HG03565 (cell line): ENCODE data around the gene BTN2A1.
"Not testable (repeated sequence)": the region's sequence is repeated elsewhere in the genome, so short reads cannot be mapped to it uniquely, and the experiment has no call there.

Source experiments
- ATAC-seq: cut with Tn5 transposase; IDR thresholded peaks from one replicate; pipeline ENCODE4 v1.9.1; 2021; ENCODE audit warnings: mild to moderate bottlenecking, moderate library complexity; ENCODE audit not compliant: unreplicated experiment

BTN2A1 gene

DNA sequence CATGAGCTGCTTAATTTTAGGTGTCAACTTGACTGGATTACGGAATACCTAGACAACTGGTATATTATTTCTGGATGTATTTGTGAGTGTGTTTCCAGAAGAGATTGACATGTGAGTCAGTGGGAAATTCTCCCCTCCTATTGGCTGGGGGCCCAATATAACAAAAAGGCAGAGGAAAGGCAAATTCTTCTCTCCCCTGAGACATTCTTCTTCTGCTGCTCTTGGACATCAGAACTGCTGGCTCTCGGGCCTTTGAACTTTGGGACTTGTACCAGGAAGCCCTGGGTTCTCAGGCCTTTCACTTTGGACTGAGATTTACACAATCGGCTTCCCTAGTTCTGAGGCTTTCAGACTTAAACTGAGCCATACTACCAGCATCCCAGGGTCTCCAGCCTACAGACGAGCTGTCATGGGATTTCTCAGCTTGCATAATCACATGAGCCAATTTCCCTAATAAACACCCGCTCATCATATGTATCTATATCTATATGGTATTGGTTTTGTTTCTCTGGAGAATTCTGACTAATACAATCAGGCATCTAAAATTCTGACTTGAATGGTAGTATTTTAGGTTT lies 25.0 kb upstream of the BTN2A1 start:
- ATAC-seq: no peak

DNA sequence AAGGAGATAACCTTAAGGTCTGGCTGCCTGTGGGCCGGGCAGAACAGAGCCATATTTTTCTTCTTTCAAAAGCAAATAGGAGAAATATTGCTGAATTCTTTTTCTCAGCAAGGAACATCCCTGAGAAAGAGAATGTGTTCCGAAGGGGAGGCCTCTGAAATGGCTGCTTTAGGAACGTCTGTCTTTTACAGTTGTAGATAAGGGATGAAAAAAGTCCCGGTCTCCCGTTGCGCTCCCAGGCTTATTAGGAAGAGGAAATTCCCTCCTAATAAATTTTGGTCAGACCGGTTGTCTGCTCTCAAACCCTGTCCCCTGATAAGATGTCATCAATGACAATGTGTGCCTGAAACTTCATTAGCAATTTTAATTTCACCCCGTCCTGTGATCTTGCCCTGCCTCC lies 24.1 kb upstream of the BTN2A1 start:
- ATAC-seq: not testable (repeated sequence)

- ATAC-seq: no peak
Measured at GRCh38 chr6:26436018-26436417, 21.7 kb upstream of the BTN2A1 start.

GRCh38 chr6:26437550-26437949 lies 20.2 kb upstream of the BTN2A1 start:
- no peak for ATAC-seq

- no peak for ATAC-seq
Measured at GRCh38 chr6:26438000-26438399, 19.8 kb upstream of the BTN2A1 start.

GRCh38 chr6:26439151-26440125 lies 18.3 kb upstream of the BTN2A1 start:
- ATAC-seq: no peak

DNA sequence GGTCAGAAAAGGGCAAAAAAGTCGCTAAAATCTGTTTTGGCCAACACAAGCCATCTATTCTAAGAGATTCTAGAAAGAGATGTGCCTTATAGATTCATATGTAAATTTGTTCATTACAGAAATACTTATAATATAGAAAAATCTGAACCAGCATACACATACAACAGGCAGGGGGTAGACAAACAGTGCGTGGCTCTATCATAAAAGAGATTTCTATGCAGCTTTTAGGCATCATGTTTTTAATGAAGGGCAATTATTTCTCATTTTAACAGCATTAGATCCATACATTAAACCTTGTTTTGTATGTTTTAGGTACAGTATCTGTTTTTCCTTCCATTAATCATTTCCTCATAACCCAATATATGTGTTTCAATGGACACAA lies 16.8 kb upstream of the BTN2A1 start:
- ATAC-seq: no peak

DNA sequence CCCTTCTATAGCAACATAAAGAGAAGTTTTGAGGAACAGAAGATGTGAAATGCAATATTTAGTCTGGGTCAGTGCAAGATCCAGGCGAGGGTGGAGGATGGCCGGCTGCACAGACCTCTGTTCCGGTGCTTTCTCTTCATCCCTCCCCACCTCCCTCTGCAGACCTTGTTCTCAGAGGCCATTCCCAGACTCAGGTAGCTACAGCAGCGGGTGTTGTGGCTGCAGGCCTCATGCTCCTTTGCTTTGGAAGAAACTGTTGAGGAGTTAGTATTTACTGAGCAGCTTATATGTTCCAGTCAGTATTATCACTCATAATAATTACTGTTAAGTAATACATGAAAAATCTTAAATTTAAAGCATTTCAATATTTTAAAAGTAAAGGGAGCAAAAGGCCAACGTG lies 15.8 kb upstream of the BTN2A1 start:
- no peak for ATAC-seq

DNA sequence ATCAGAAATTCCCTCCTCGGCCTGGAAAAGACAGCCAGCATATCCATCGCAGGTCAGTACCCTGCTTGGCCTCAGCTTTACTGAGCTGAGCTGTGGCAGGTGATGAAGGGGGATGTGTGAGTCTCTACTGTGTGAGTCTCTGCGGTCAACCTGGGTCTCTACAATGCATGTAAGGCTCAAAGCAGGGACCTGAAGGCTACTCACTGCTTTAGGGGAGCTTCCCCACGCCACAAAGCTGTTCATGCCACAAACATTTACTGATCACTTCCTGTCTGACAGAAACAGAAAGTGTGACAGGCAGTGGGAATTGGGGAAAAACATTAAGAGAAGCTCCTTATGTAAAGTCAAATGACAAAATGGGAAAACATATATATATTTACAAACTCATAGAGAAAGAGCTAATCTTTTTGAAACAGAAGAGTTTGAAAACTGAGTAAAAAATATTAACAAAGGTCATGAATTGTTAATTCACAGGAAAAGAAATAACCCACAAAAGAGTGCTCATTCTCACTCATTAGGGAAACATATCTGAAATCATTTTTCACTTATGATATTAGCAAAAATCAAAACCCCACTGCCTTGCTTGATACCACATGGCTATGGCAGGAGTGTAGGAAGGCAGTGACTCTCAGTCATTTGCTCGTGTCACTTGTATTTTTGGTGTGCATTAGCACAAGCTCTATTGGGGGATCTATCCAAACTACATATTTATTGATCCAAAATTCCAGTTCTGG lies 11.7 kb upstream of the BTN2A1 start:
- peak; percentile 79 for ATAC-seq

- ATAC-seq: no peak
Measured at GRCh38 chr6:26447257-26447656, 10.5 kb upstream of the BTN2A1 start.

DNA sequence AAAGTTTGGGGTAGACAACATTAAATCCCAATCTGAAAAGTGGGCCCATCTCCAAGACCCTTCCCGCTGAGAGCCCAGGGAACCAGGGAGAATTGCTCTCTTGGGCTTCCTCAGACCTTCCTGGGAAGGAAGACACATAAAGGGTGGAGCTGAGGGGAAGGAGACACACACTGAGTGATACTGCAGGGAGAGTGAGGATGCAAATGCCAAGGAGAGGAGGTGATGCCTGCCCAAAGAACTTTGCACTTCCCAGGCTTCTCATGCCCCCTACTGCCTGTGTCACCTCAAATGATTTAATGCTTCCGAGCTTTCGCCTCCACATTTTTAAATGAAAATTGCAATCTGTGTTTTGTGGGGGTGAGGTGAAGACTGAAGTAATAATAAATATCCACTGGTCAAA lies 7.5 kb upstream of the BTN2A1 start:
- ATAC-seq: no peak

GRCh38 chr6:26452631-26453235 lies 5.0 kb upstream of the BTN2A1 start:
- no peak for ATAC-seq

DNA sequence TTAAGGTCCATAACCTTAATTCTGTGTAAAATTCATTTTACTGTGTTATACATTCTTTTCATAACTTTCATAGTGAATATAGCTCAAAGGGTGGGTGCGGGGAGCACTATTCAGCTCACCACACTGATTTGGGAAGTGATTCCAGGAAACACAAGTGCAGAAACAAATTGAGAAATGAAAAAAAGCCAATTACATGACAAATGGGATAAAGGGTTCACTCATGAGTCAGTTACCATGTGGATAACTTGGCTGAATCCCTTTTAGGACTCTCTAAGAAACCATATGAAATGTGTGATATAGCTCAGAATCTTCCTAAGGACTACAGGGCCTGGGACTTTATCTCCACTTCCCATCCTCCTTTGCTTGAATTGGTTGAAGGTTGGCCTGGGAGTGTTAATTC lies 3.1 kb upstream of the BTN2A1 start:
- ATAC-seq: no peak

- ATAC-seq: no peak
Measured at GRCh38 chr6:26455357-26455970, 2.3 kb upstream of the BTN2A1 start.

GRCh38 chr6:26457264-26457805 lies 420 bp upstream of the BTN2A1 start:
- peak; percentile 5 for ATAC-seq

DNA sequence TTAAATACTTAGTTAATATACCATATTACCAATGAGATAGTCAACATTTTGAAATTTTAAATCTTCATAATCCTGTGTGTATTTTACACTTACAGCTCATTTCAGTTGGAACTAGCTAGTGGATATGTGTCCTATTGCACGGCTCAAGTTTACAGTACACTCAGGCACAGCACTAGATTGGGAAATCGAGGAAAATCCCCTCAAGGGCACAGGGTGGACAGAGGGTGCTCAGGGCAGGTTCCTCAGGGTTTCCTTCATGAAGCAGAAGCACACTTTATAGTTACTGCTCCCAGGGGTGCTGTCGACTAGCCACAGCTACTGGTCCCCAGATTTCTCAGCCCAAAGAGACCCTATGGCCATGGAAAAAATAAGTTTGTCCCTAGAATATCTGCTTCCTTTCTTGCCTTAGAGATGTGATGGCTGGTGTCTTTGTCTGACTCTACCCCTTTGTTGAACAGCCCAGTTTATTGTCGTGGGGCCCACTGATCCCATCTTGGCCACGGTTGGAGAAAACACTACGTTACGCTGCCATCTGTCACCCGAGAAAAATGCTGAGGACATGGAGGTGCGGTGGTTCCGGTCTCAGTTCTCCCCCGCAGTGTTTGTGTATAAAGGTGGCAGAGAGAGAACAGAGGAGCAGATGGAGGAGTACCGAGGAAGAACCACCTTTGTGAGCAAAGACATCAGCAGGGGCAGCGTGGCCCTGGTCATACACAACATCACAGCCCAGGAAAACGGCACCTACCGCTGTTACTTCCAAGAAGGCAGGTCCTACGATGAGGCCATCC lies 1.5 kb downstream of the BTN2A1 start:
- no peak for ATAC-seq

- ATAC-seq: not testable (repeated sequence)
Measured at GRCh38 chr6:26461353-26461752, 3.6 kb downstream of the BTN2A1 start.

DNA sequence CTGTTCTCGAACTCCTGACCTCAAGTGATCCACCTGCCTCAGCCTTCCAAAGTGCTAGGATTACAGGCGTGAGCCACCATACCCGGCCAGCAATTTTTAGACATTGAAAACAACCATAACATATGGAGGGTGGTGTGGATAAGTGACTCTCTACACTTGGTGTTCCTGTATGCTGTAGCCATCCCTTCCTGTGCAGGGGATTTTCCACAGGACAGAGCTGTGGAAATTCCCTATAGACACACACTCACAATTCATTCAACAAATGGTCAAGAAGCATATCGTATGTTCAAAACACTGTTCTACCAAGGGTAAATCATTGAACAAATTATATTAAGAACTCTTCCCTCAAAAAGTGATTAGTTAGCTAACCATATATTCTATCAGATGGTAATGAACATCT lies 6.3 kb downstream of the BTN2A1 start:
- ATAC-seq: no peak

GRCh38 chr6:26464416-26465131 lies 6.8 kb downstream of the BTN2A1 start:
- ATAC-seq: no peak
